HL-60 (cell line): Measurements from ENCODE around the gene ROR1.

Experiments used
- CTCF ChIP-seq: IDR thresholded peaks from one replicate; pipeline ENCODE4 v1.5.1; 2011; ENCODE audit warnings: low read length, control low read depth, inconsistent platforms; ENCODE audit not compliant: insufficient read depth
- GABPA ChIP-seq: IDR thresholded peaks from 2 replicates; pipeline ENCODE4 v1.6.1; 2012; ENCODE audit warnings: low read depth
- POLR2AphosphoS5 ChIP-seq: IDR thresholded peaks from 2 replicates; pipeline ENCODE4 v1.6.1; 2012; ENCODE audit warnings: low read depth
- REST ChIP-seq: IDR thresholded peaks from 2 replicates; pipeline ENCODE4 v1.6.1; 2012; ENCODE audit warnings: low read depth; ENCODE audit not compliant: insufficient replicate concordance
- SPI1 ChIP-seq: IDR thresholded peaks from 2 replicates; pipeline ENCODE4 v1.6.1; 2012; ENCODE audit warnings: low read depth, mild to moderate bottlenecking, borderline replicate concordance

GRCh38 chr1:63891060-63891690 lies 117.4 kb downstream of the ROR1 start:
- TF ChIP-seq CTCF (no peak), REST (no peak), POLR2AphosphoS5 (no peak), SPI1 (no peak), GABPA (no peak)
